ENCODE results near the gene SRR.

DNA sequence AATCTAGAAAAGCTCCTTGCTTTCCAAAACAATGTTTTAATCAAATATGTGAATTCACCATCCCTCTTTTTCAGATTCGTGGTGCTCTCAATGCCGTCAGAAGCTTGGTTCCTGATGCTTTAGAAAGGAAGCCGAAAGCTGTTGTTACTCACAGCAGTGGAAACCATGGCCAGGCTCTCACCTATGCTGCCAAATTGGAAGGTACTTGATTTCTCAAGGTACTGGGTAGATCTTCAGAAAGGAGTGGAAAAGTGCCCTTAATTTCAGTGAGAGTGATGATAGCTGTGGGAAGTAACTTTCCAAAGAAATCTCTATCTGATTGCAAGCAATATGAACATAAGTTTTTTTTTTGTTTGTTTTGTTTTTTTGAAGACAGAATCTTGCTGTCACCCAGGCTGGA, 14.0 kb downstream of the SRR start:
- TF ChIP-seq CTCF (IDR thresholded peaks at IDR 0.05) = no peak
- TF ChIP-seq POLR2A (IDR thresholded peaks at IDR 0.05) = no peak

All from Peyer's patch (tissue), 4 donors.